KMS-11 (cell line): ENCODE results near the gene EHF.

Experiments
- H2AFZ ChIP-seq: fragments of 200-600 bp; sonication (generic); 2 replicates; pipeline ENCODE4 v1.6.1; 2016; ENCODE audit warnings: antibody characterized with exemption, mixed run types, low read depth
- H3K27ac ChIP-seq: fragments of 200-600 bp; sonication (generic); 2 replicates; pipeline ENCODE4 v1.6.1; 2016; ENCODE audit warnings: mild to moderate bottlenecking, mixed run types
- H3K27me3 ChIP-seq: fragments of 200-600 bp; sonication (generic); 2 replicates; pipeline ENCODE4 v1.6.1; 2017; ENCODE audit warnings: mild to moderate bottlenecking, low read depth, mixed run types, moderate library complexity; ENCODE audit not compliant: insufficient read depth
- H3K36me3 ChIP-seq: fragments of 200-600 bp; sonication (generic); 2 replicates; pipeline ENCODE4 v1.6.1; 2017; ENCODE audit warnings: mild to moderate bottlenecking, mixed run types; ENCODE audit not compliant: insufficient read depth
- H3K4me1 ChIP-seq: fragments of 200-600 bp; sonication (generic); 2 replicates; pipeline ENCODE4 v1.6.1; 2016; ENCODE audit warnings: mild to moderate bottlenecking, low read depth, mixed run types; ENCODE audit not compliant: poor library complexity, severe bottlenecking
- H3K4me2 ChIP-seq: fragments of 200-600 bp; sonication (generic); 2 replicates; pipeline ENCODE4 v1.7.0; 2016; ENCODE audit warnings: mild to moderate bottlenecking, mixed run types
- H3K4me3 ChIP-seq: fragments of 200-600 bp; sonication (generic); IDR thresholded peaks from 2 replicates; pipeline ENCODE4 v1.6.1; 2017; ENCODE audit warnings: low read depth, low read length, mixed read lengths; ENCODE audit not compliant: insufficient read depth
- H3K79me2 ChIP-seq: fragments of 200-600 bp; sonication (generic); 2 replicates; pipeline ENCODE4 v1.6.1; 2016; ENCODE audit warnings: low read depth, mixed run types; ENCODE audit not compliant: insufficient read depth
- H3K9ac ChIP-seq: fragments of 200-600 bp; sonication (generic); 2 replicates; pipeline ENCODE4 v1.6.1; 2016; ENCODE audit warnings: mild to moderate bottlenecking, mixed run types
- H4K20me1 ChIP-seq: fragments of 200-600 bp; sonication (generic); 2 replicates; pipeline ENCODE4 v1.6.1; 2016; ENCODE audit warnings: mild to moderate bottlenecking, mixed run types; ENCODE audit not compliant: insufficient read depth
- TF ChIP-seq, protein P1 (sequence below): fragments of 200-600 bp; sonication (generic); conservative IDR thresholded peaks from 2 replicates; pipeline ENCODE4 v1.6.1; 2017; ENCODE audit warnings: low read depth, mild to moderate bottlenecking, antibody characterized with exemption, low read length, moderate library complexity, mixed read lengths

EHF gene

DNA sequence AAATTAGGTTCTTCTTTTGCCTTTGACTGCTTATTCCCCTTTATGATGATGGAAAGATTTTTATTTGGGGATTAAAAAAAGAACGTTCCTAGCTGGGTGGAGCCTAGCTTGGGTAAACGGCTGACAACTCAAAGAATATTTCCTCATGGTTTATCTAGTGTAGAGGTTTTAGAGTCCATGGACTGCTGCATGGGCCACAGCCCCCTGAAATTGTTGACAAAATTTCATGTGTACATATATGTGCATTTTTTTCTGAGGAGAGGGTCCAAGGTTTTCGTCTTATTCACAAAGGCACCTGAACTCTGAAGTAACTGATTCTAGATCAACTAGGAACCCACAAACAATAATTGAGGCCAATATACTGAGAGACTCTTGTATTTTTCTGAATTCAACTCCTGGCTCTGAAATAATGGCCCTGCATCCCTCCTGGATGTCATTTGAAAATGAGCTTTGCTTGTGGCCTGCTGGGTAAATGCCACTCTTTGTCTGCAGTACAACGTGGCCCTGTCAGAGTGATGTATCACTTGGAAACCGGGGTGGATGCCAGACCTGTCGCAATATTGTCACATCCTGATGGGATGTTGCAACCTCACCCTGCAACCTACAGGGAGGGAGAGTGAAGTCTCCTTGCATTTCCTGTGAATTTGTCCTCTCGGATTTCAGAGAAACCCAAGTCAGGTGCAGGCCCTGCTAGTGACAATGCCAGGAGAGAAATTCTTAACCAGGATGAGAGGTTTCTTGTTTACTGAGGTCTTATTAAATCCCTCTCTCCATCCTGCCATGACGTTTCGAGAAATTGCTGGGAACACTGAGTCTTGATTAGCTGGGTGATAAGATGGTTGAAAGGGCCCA, 33.8 kb downstream of the EHF start:
- no peak overlapping the region for H3K9ac ChIP-seq
- no peak overlapping the region for H3K27ac ChIP-seq
- no peaks in the 10 kb centered on the region; the same call in 1 of the 2 replicates for H3K27me3 ChIP-seq
- H2AFZ ChIP-seq = no peak overlapping the region
- TF ChIP-seq, protein P1, sequence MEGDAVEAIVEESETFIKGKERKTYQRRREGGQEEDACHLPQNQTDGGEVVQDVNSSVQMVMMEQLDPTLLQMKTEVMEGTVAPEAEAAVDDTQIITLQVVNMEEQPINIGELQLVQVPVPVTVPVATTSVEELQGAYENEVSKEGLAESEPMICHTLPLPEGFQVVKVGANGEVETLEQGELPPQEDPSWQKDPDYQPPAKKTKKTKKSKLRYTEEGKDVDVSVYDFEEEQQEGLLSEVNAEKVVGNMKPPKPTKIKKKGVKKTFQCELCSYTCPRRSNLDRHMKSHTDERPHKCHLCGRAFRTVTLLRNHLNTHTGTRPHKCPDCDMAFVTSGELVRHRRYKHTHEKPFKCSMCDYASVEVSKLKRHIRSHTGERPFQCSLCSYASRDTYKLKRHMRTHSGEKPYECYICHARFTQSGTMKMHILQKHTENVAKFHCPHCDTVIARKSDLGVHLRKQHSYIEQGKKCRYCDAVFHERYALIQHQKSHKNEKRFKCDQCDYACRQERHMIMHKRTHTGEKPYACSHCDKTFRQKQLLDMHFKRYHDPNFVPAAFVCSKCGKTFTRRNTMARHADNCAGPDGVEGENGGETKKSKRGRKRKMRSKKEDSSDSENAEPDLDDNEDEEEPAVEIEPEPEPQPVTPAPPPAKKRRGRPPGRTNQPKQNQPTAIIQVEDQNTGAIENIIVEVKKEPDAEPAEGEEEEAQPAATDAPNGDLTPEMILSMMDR = no peak
- no peaks in the 10 kb centered on the region for H3K79me2 ChIP-seq
- H3K4me2 ChIP-seq = no peak overlapping the region
- H3K4me1 ChIP-seq = peaks cover 30% of the 10 kb centered on the region
- H4K20me1 ChIP-seq = no peaks in the 10 kb centered on the region
- no peak overlapping the region for H3K4me3 ChIP-seq
- H3K36me3 ChIP-seq = no peaks in the 10 kb centered on the region

DNA sequence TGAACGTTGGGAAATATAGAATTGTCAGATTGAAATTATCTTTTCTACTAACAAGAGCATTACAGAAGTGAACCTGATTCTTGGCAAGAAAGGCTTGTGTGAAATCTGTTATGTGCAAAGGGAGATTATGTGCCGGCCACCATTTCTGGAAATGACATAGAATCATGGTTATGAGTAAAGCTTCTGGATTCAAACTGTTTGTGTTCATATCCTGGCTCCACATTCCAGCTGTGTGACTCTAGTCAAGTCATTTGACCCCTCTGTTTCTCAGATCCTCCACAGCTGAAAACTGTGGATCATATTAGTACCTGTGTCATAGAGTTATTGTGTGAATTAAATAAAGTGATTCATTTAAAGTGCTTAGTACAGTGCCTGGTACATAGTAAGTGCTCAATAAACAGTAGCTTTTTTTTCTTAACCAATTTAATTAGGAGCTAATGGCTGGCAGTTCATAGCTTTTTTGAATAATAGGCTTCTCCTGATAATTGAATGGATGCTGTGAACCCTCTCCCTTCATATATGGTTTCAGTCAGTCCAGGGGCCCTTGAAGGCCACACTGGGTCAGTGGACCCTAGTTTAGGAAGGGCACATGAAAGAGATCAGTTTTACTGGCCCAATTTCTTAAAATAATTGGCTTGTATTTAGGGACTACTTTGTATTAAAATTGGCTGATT, 34.6 kb downstream of the EHF start:
- H3K27me3 ChIP-seq = no peaks in the 10 kb centered on the region; the same call in 1 of the 2 replicates
- no peak overlapping the region for H3K27ac ChIP-seq

DNA sequence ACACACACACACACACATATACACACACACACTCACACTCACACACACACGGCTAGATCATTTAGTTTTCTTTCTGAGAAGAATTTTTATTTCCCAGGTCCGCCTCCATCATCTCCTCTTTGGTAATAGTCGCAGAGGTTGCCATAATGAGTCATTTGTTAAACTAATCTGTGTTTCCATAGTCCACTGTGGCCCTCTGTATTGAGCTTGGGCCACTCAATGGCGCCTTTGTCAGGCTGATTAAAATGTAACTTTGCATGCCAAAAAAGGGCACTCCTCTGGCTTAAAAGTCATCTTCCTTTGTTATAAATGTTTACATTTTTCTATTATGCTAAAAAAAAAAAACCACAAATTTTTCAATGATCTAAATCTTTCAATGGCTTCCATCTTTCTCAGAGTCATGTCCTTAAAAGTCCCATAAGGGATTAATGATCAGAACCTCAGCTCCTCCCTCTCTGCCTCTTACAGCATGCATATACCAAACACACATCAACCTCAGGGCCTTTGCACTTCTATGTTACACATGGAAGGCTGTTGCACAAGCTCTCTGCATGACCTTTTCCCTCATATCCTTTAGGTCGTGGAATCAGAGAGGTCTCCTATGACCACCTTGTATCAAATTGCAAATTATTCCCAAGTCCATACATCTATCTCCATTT, 35.3 kb downstream of the EHF start:
- Histone ChIP-seq H2AFZ (no peak overlapping the region), H3K4me2 (no peak overlapping the region), H3K27ac (no peak overlapping the region)

More for the DNA sequence above, 34.6 kb downstream of the EHF start:
- Histone ChIP-seq H4K20me1 (no peaks in the 10 kb centered on the region), H3K36me3 (no peaks in the 10 kb centered on the region), H3K4me1 (peaks cover 22% of the 10 kb centered on the region), H3K9ac (no peak overlapping the region), H3K79me2 (no peaks in the 10 kb centered on the region), H2AFZ (no peak overlapping the region), H3K4me3 (no peak overlapping the region), H3K4me2 (no peak overlapping the region)
- TF ChIP-seq, protein P1 = no peak

More for the DNA sequence above, 35.3 kb downstream of the EHF start:
- Histone ChIP-seq H3K4me3 (no peak overlapping the region), H3K27me3 (no peaks in the 10 kb centered on the region; the same call in 1 of the 2 replicates), H3K79me2 (no peaks in the 10 kb centered on the region), H3K36me3 (no peaks in the 10 kb centered on the region), H3K4me1 (peaks cover 17% of the 10 kb centered on the region), H3K9ac (no peak overlapping the region), H4K20me1 (no peaks in the 10 kb centered on the region)
- TF ChIP-seq, protein P1 = no peak
